HG02970 (cell line): ENCODE data around the gene TACC3.

Experiments
- ATAC-seq: cut with Tn5 transposase; IDR thresholded peaks from one replicate; pipeline ENCODE4 v1.9.1; 2021; ENCODE audit warnings: mild to moderate bottlenecking, moderate library complexity, moderate number of reproducible peaks; ENCODE audit not compliant: unreplicated experiment, low FRiP score

The TACC3 gene

DNA sequence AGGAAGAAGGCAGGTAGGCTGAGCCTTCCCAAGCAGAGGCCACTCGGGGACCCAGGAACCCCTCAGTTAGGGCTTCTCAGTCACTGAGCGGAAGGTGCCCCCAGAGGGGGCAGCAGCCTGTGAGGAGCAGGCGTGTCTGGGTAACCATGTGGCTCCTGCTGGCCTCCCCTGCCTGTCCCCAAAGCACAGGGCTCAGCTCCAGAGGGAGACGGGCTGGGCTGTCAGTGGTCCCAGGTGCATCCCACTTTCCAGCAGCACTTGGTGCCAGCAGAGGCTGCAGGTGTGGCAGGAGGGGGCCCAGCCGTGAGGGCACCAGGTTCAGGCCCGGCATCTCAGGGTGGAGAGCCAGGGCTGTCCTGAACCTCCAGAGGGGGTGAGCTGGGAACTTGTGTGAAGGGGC, 22.7 kb downstream of the TACC3 start:
- no peak for ATAC-seq

DNA sequence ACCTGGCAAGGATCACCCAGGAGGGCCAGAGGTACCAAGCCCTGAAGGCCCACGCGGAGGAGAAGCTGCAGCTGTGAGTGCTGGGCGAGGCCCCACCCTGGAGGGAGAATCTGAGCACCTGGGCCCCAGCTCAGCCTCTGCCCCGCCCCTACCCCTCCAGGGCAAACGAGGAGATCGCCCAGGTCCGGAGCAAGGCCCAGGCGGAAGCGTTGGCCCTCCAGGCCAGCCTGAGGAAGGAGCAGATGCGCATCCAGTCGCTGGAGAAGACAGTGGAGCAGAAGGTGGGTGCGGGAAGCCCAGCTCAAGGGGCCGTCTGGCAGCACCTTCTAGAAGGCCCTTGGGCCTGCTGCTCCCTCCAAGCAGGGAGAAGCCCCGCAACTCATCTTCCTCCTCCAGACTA, 23.2 kb downstream of the TACC3 start:
- ATAC-seq, result no peak

DNA sequence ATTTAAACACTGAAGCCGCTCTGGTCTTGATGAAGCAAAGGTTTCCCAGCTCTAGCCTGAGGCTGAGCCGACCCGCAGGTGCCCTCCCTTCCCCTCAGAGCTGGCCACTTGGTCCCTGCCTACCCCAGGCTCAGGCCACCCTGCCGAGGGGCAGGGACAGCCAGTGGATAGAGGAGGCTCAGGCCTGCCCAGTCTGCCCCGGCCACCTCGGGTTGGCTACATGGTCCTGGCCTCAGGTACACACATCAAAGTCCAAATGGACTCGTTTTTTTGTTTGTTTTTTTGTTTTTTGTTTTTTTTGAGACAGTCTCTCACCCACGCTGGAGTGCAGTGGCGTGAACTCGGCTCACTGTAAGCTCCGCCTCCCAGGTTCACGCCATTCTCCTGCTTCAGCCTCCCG, 23.8 kb downstream of the TACC3 start:
- no peak for ATAC-seq

DNA sequence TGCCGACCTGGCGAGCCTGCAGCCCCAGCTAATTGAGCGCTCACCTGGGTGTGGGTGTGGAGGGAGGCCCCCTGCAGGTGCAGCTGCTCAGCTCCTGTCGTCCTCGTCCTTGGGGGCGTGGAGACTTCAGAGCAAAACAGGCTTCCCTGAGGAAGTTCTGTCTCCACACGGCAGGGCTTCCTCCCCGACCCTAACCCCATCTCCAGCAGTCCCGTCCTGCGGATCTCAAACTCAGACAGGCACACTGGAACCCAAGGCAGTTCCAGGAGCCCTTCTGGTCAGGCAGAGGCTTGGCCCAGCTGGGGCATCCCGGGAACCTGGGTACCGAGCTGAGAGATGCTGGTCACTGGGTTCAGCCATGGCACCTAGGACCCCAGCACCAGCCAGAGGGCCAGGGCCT, 24.4 kb downstream of the TACC3 start:
- no peak for ATAC-seq

DNA sequence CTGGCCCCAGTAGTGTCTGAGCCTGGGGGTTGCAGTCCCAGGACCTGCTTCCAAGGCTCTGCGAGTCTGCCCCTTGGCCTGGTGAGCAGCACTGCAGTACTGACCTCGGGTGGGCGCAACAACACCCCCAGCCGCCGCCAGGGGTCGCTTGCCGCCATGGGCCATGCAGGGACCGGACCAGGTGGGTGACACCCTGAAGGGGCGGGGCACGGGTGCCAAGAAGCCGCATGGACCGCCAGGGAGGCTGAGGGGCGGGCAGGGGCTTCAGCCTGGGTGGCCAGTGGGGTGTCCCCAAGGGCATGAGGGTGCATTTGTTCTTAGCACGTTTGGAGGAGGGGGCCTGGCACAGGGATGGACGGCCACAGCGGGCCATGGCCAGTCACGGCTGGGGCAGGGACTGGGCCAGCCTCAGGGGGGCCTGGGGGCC, 25.0 kb downstream of the TACC3 start:
- ATAC-seq, result no peak

DNA sequence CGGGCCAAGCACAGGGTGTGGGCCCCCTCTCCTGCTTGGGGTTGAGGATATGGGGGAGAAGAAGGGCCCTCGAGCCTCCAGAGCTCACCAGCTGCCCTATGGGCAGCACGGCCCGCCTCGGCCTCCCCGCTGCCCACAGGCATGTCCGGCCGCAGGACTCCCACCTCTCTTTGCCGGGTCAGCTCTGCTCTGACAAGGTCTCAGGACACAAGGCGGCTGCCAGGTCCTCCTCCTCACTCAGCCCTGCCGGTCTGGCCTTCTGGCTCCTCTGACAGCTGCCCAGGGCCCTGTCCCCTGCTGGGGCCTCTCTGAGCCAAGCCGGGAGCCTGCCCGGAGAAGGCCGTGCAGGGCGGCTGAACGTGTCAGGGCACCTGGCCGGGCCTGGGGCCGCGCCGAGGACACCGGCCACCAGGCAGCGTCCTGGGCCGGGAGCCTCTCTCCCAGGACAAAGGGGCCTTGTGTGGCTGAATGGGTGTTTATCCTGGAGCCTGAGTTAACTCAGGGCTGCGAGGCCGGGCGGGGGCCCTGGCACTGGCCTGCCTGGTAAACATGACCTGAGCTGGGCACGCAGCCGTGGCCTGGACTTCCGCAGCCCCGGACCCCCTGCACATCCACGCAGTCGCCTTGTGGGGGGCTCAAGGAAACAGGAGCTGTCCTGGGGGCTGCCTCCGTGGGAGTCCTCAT, 25.7 kb downstream of the TACC3 start:
- no peak for ATAC-seq

DNA sequence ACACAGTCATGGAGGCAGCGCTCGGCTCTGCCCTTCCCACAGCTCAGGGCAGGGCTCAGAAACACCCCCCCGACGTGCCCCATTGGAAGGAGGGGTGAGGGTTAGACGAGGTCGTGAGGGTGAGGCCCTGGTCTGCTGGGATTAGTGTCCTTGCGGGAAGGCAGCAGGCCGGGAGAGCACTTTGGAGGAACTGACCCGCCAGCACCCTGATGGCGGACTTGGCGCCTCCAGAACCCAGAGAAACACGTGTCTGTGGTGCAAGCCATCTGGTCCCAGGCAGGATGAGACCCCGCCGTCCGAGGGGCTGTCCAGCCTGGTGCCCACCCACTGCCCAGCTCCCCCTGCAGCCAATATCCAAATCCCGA, 26.3 kb downstream of the TACC3 start:
- no peak for ATAC-seq

DNA sequence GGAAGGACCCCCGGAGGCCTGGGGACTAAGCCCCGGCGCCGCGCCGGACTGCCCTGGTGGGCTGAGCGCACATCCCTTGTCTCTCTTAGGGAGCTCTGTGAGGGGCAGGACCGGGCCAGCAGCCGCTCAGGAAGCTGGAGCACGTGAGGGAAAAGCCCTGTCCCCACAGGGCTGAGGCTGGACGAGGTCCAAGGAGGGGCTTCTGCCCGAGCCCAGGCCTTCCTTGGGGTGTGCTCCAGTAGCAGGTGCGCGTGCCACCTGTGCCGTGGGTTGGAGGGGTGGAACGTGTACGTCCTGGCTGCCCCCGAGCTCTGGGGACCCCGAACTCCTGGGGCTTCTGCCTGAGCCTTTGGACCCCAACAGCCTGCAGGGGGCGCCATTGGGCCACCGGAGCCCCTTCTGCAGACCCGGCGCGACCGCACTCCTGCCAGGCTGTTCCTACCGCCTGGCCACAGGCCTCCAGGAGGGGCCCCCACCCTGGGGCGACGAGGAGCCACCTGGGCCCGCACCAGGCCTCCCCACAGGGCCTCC, 27.2 kb downstream of the TACC3 start:
- no peak for ATAC-seq

DNA sequence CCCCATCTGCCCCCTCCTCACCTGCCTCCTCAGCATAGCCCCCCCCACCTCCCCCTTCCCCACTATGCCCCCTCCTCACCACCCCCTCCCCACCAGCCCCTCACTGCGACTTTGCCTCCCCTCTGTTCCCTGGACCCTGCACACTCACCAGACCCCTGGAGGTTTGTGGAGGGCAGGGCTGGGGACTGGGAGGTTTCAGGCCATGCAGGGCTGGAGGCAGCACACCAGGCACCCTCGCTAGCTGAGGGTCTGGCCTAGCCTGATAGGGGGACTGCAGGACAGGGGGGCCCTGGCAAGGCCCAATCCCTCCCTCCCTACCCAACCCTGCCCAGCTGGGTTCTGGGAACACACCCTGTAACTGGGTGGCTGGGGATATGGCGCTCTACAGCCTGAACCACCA, 28.0 kb downstream of the TACC3 start:
- no peak for ATAC-seq

DNA sequence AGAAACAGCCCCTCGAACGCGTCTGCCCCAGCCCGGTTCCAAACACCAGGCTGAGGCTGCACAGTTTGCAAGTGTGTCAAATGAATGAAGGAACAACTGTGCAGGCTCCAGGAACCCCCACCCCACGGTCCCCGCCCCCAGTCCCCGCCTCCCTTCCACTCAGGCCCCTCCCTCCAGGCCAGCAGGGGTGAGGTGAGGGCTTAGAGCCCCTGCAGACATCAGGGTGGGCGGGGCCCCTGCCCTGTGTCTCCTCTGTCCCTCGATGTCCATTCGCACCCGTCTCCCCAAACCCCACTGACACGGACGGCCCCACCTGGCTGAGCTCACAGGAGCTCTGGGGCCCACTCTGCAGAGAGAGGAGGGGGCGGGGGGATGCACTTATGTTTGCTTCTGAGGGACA, 28.5 kb downstream of the TACC3 start:
- ATAC-seq, result no peak

DNA sequence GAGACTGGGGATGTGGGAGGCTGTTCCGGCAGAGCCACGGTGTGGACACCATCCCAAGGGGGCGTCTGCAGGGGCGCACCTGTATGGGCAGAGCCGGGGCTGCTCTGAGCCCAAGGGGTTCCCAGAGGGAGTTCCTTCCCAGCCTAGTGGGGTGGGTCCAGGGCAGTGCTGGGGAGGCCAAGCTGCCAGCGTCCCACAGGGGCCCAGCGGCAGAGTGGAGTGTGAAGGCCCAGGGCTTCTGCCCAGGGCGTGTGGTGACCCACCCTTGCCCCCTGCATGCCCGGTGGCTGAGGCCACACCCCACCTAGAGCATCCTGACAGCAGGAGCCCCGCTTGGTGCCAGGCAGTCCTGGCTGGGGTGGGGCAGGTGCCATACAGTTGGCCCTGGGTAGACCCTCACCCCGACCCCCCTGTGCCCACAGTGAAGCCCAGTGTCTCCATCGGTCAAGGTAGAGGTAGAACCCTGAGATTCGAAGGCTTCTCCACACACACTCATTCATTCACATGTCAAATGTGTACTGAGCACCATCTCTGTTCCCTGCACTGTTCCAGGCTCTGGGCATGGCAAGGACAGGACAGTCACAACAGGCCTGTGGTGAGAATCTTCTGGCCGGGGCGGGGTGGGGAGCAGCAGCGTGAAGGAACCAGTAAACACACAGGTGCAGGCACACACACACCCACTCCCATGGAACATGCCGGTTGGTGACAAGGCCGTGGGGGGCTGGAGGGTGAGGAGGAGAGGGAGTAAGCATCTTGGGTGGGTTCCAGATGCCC, 29.2 kb downstream of the TACC3 start:
- ATAC-seq, result no peak

DNA sequence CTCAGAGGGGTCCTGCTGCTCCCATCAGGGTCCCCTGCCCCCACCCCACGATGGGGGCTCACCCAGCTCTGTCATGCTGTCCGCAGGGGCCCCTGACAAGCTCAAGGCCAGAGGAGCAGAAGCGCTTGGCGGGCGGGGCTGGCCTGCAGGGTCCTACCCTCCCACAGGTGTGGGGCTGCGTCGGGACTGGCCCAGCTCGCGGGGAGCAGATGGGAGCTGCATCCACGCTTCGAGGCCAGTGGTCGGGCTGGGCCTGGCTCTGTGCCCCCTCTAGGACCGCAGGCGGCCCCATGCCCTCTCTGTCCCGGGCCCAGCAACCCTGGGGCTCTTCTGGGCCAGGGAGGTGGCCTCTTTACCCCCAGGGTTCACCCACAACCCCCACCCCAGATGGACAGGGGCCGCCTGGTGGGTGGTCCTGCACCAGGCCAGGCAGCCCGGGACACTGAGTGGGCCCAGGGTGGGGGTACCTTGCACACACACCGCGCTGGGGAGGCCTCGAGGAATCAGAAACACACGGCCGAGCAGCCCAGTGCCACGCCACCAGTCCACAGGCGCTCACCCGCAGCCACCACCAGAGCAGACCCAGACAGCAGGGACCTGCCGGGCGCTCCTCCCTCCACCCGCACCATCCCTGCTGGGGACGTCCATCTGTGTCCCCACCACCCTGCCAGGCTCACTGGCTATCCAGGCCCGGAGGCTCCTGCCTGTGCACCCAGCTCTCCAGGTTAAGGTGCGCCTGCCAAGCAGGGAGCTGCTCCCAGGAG, 30.0 kb downstream of the TACC3 start:
- ATAC-seq, result no peak

DNA sequence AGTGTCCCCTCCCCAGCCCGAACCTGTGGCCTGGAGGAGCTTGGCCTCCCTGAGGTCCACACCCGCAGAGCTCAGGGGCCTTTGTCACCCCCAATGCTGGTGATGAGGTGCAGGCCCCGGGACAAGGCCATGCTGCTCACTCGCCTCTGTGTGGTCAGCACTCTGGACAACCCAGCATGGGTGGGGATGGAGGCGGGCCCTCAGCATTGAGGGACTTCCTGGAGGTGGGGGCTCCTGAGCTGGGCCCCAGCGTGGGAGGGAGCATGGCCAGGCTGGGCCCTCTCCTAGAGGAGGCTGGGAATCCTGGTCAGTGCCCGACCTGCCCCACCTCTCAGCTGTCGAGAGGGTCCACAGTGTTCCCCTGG, 30.6 kb downstream of the TACC3 start:
- ATAC-seq, result no peak

DNA sequence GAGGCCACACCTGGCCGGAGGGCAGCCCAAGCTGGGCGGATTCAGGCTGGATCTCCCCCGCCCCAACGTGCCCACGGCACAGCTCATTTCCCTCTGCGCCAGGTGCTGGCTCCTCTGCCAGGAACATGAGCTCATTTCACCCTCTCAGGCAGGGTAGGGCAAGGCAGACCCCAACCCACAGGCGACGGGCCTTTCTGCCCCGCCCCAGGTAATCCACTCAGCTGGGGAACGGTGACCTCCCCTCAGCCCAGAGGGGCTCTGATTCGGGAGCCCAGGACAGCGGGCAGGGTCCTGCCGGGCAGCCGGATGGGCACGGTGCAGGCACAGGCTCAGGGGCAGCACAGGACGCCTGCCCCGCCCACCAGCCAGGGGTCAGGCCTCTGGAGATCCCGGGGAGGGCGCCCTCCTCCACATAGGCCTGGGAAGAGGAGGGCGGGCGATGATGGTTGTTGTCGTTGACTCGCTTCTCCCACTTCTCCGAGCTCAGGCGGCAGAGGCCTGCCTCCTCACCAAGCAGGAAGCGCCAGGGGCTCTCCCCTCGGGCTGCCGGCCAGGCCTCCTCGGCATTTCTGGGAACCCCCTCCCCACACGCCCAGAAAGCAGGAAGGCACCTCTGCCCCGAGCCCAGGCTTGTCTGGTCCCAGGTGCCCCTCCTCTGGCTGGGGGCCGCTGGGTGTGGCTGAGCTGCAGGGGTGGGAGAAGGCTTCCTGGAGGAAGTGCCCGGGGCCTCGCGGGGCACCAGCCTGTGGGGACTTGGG, 31.1 kb downstream of the TACC3 start:
- no peak for ATAC-seq

DNA sequence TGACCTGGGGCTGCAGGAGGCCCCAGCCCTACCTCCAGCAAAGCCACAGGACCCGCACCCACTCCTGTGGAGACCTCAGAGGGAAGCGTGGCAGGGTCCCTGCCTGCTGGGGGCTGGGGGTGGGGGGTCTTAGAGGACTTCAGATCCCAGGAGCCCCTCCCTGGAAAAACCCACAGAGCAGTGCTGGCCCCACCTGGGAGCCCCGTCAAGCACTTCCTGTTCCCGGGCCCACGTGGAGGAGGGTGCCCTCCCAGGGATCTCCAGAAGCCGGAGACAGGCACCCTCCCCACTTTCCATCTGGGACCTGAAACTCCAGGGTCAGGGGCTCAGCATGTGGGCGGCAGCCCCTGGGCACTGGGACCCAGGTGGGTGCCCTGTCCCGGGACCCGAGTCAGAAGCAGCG, 32.0 kb downstream of the TACC3 start:
- ATAC-seq, result no peak

DNA sequence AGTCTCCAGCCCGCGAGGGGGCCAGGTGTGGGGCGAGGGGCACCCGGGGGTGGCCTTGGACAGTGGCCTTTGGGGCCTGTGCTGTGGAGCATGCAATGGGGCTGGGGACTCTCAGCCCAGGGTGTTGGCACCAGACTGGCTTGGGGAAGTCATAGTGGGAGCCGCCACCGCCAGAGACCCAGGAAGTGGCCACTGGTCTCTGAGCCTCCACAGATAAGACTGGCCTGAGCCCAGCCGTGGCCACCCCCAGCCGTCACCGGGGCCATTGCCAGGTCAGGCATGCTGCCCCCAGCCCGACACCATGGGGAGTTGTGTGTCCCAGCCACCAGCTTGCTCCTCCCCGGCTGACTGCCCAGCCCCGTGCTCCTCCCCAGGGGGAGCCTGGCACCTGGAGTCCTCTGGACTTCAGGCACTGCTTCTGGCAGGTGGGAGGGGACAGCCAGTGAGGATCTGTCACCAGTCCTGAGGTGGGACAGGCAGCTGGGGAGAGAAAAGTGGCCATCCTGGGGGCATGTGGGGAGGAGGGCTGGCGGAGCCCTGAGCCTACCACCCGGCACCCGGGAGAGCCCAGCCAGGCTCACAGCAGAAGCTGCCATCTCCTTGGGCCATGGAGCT, 32.5 kb downstream of the TACC3 start:
- ATAC-seq, result no peak

DNA sequence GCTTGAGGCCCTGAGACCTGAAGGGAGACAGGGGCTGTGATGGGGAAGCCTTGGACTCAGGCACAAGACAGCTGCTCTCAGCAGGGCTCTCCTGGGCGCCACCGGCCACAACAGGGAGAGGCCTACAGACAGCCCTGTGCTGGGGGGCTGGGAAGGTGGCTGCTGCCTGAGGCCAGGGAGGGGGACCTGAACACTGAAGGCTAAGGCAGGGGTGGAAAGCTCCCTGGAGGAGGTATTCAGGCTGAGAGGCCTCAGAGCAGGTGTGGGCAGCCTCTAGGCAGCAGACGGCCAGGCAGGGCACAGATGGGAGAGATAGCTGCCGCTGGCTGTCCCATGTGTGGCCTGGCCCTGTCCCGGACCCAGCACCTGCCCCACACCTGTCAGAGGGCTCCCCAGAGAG, 33.0 kb downstream of the TACC3 start:
- ATAC-seq, result no peak

DNA sequence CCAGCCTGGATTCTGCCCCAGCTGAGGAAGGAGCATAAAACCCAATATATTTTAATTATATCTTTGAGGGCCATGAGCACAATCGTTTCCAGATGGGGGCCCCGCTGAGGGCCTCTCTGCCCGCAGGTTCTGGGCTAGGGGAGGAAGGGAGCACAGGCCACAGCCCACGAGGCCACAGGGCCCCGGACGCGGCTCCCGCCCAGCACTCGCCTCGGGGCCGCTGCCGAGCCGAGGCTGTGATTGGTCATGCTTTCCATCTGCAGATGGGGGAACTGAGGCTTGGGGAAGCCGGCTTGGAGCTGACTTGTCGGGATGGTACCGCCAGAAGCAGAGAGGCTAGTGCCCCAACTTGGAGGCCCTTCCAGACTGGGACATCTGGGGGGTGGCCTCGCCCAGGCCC, 34.0 kb downstream of the TACC3 start:
- no peak for ATAC-seq

DNA sequence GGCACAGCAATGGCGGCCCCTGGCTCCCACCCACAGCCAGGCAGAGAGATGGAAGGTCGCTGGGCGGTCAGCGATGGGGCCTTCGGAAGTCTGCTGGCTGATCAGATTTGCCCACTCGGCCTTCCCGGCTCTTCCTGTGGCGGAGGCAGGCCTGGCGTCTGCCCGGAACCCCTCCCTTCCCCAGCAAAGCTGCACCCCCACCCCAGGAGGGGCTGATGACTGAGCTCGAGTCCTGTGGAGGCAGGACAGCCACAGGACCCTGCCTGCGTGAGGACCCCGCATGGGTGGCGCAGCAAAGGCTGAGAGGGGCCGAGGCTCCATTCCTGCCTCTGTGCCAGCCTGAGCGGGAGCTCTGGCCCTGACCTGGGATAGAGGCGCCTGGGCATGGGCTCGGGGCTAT, 34.8 kb downstream of the TACC3 start:
- ATAC-seq, result no peak
